ENCODE measurements around the gene PRKG1.

DNA sequence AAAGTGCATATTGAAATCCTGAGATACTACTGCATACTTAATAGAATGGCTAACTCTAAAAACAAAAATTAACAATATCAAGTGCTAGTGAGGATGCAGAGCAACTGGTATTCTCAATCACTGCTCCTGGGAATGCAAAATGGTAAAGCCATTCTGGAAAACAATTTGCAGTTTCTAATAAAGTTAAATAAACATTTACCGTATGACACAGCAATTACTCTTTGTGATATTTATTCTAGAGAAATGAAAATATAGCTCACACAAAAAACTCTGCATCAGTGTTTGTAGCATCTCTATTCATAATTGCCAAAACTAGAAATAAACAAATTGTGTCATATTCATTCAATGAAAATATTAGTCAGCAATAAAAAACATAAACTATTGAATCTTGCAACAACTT lies 984.8 kb downstream of the PRKG1 start:
- TF ChIP-seq, protein P1, sequence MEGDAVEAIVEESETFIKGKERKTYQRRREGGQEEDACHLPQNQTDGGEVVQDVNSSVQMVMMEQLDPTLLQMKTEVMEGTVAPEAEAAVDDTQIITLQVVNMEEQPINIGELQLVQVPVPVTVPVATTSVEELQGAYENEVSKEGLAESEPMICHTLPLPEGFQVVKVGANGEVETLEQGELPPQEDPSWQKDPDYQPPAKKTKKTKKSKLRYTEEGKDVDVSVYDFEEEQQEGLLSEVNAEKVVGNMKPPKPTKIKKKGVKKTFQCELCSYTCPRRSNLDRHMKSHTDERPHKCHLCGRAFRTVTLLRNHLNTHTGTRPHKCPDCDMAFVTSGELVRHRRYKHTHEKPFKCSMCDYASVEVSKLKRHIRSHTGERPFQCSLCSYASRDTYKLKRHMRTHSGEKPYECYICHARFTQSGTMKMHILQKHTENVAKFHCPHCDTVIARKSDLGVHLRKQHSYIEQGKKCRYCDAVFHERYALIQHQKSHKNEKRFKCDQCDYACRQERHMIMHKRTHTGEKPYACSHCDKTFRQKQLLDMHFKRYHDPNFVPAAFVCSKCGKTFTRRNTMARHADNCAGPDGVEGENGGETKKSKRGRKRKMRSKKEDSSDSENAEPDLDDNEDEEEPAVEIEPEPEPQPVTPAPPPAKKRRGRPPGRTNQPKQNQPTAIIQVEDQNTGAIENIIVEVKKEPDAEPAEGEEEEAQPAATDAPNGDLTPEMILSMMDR (conservative IDR thresholded peaks at IDR 0.05 in 1 of 2, IDR thresholded peaks at IDR 0.05 in 1 of 2; ENCODE audit: low read depth in 1 of 2, low read length in 2 of 2) = no peak
- no peak for TF ChIP-seq EZH2 (IDR thresholded peaks at IDR 0.05; ENCODE audit: low read length, missing control alignments)
